ENCODE measurements around the gene ZNF423. TPM values are rescaled to one million over a fixed set of nuclear protein-coding genes. Genes with fewer than 3 reads are reported as not detected.

The ZNF423 gene
- total and polyA plus RNA-seq, 7 donors = 0.69 to 19.7 (median 3.6) TPM

- WGBS, 2 donors = 88 to 89% methylated on average over 8 of the region's 8 CpGs
- Histone ChIP-seq H3K27ac (no peak overlapping the region), H3K27me3 (no peaks in the 10 kb centered on the region), H3K36me3 (peaks cover 0 to 5% (median 0%) of the 10 kb centered on the region in 4 donors), H3K4me3 (no peak overlapping the region), H3K9me3 (peaks cover 0 to 6% (median 4%) of the 10 kb centered on the region in 4 donors), H3K4me1 (peaks cover 0 to 11% (median 6%) of the 10 kb centered on the region in 4 donors)
- intact Hi-C loops (cut with DNase I) = no loop called here
- no peak for DNase-seq
- TF ChIP-seq EP300 (IDR thresholded peaks at IDR 0.05) (no peak), CTCF (IDR thresholded peaks at IDR 0.05) (no peak), POLR2A (IDR thresholded peaks at IDR 0.05) (no peak), POLR2AphosphoS5 (IDR thresholded peaks at IDR 0.05) (no peak)
Measured at GRCh38 chr16:49725651-49726050, 130.3 kb downstream of the ZNF423 start.

- H3K4me3 ChIP-seq = no peak overlapping the region
- peaks cover 0 to 11% (median 6%) of the 10 kb centered on the region in 4 donors for H3K4me1 ChIP-seq
- H3K27ac ChIP-seq = no peak overlapping the region
- TF ChIP-seq POLR2A (IDR thresholded peaks at IDR 0.05) = no peak
- TF ChIP-seq CTCF (IDR thresholded peaks at IDR 0.05) = no peak
- no peak for TF ChIP-seq POLR2AphosphoS5 (IDR thresholded peaks at IDR 0.05)
- TF ChIP-seq EP300 (IDR thresholded peaks at IDR 0.05) = no peak
- 92 to 93% methylated on average over 5 of the region's 5 CpGs for WGBS, 2 donors
- intact Hi-C loops (cut with DNase I) = no loop called here
- no peaks in the 10 kb centered on the region for H3K27me3 ChIP-seq
- H3K9me3 ChIP-seq = peaks cover 0 to 3% (median 2%) of the 10 kb centered on the region in 4 donors
- H3K36me3 ChIP-seq = no peaks in the 10 kb centered on the region
- DNase-seq = no peak
Measured at GRCh38 chr16:49724774-49725173, 131.1 kb downstream of the ZNF423 start.

GRCh38 chr16:49723310-49723709 lies 132.6 kb downstream of the ZNF423 start:
- Histone ChIP-seq H3K27ac (peak overlapping the region in 2 of 4 donors; percentile 2 to 66), H3K27me3 (no peaks in the 10 kb centered on the region), H3K9me3 (no peaks in the 10 kb centered on the region), H3K4me1 (peaks cover 0 to 11% (median 6%) of the 10 kb centered on the region in 4 donors), H3K4me3 (no peak overlapping the region), H3K36me3 (no peaks in the 10 kb centered on the region)
- TF ChIP-seq EP300 (IDR thresholded peaks at IDR 0.05) (no peak), POLR2AphosphoS5 (IDR thresholded peaks at IDR 0.05) (peak in 3 of 4 donors; percentile 32 to 56 (median 54))
- no peak for DNase-seq
- intact Hi-C loops (cut with DNase I) = no loop called here
- WGBS, 2 donors = 80 to 89% methylated on average over 1 of the region's 1 CpG

DNA sequence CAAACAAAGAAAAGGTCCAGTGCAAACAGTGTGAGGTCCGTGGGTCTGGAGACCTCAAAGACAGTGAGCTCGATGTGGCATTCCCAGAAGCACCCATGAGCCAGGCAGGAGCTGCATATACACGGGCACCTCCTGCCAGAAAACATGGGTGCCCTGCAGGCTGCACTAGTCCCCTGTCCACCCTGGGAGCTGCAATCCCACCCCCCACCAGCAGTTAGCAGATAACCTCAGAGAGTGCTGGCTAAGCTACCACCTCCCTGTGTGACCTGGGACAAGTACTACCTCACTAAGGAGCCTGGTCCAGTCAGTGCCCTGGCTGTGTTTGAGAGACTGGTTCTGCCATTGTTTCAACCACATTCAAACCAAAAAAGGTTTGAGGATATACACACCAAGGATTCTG lies 135.7 kb downstream of the ZNF423 start:
- Histone ChIP-seq H3K36me3 (no peaks in the 10 kb centered on the region), H3K9me3 (no peaks in the 10 kb centered on the region), H3K27ac (no peak overlapping the region), H3K27me3 (no peaks in the 10 kb centered on the region), H3K4me1 (peaks cover 0 to 11% (median 6%) of the 10 kb centered on the region in 4 donors), H3K4me3 (no peak overlapping the region)
- DNase-seq = no peak
- no peak for TF ChIP-seq POLR2AphosphoS5 (IDR thresholded peaks at IDR 0.05)
- TF ChIP-seq POLR2A (IDR thresholded peaks at IDR 0.05) = no peak
- TF ChIP-seq EP300 (IDR thresholded peaks at IDR 0.05) = no peak
- TF ChIP-seq CTCF (IDR thresholded peaks at IDR 0.05) = no peak
- intact Hi-C loops (cut with DNase I) = no loop called here
- 79 to 86% methylated on average over 3 of the region's 3 CpGs for WGBS, 2 donors

DNA sequence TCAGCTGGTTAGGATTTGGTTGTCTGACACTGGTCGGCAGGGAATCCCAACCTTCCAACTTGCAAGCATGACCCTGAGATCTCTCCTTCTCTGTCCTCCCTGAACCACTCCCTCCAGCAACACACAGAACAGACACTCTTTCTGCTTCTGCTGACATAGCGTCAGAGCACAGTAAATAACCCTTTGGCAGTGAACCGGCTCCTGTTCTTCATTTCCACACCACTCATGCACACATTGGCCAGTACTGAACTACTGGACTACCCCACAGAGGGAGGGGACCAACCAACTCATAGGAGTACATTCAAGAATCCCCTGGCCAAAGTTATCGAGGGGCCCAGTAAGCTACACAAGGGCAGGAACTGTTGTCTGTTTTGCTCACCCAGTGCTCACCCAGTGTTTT lies 138.2 kb downstream of the ZNF423 start:
- no peaks in the 10 kb centered on the region for H3K9me3 ChIP-seq
- WGBS, 2 donors = 69 to 86% methylated on average over 4 of the region's 4 CpGs

More for the DNA sequence above, 138.2 kb downstream of the ZNF423 start:
- Histone ChIP-seq H3K27me3 (no peaks in the 10 kb centered on the region), H3K4me1 (no peaks in the 10 kb centered on the region), H3K27ac (no peak overlapping the region), H3K36me3 (no peaks in the 10 kb centered on the region), H3K4me3 (no peak overlapping the region)
- TF ChIP-seq EP300 (IDR thresholded peaks at IDR 0.05) (no peak), POLR2AphosphoS5 (IDR thresholded peaks at IDR 0.05) (no peak), CTCF (IDR thresholded peaks at IDR 0.05) (no peak), POLR2A (IDR thresholded peaks at IDR 0.05) (no peak)
- DNase-seq = no peak
- intact Hi-C loops (cut with DNase I) = no loop called here
